GM12878 (cell line): ENCODE results near the gene MEF2D. TPM values are rescaled to one million over a fixed set of nuclear protein-coding genes. Genes with fewer than 3 reads are reported as not detected.

ENCODE experiments used
- ATAC-seq: fragments of 200-7000 bp; cut with Tn5 transposase; 3 replicates; pipeline ENCODE4 v1.9.1; 2020; ENCODE audit warnings: mild to moderate bottlenecking, moderate library complexity
- BruUV-seq: library from RNA; stranded (reverse); fragments of 400-500 nt; replicated peaks from 2 replicates; lab custom pipeline; 2021; lab: Mats Ljungman, UMichigan
- CTCF ChIA-PET: fragments of 300-600 bp; sonication (Branson Sonifier 250); formaldehyde crosslinking; extraction: SDS; loops from one replicate; lab custom pipeline; 2021; ENCODE audit warnings: inconsistent platforms; lab: Yijun Ruan, JAX
- POLR2A ChIA-PET: fragments of 350-600 bp; formaldehyde crosslinking; extraction: SDS; loops from one replicate; lab custom pipeline; 2021; ENCODE audit warnings: inconsistent platforms; lab: Charles Lee
- RAD21 ChIA-PET: fragments of 300-600 bp; sonication (Branson Sonifier 250); formaldehyde crosslinking; loops from one replicate; lab custom pipeline; 2023; ENCODE audit warnings: antibody characterized with exemption; ENCODE audit not compliant: unreplicated experiment; lab: Charles Lee
- SMC1A ChIA-PET: fragments of 300-600 bp; sonication (Branson Sonifier 250); formaldehyde crosslinking; loops from one replicate; lab custom pipeline; 2023; ENCODE audit not compliant: unreplicated experiment, uncharacterized antibody; lab: Charles Lee
- DNase-seq: peaks from one replicate; pipeline ENCODE4 v3.0.0-alpha.2; 2011; ENCODE audit warnings: low read depth, low spot score
- FAIRE-seq: peaks from 3 replicates; lab custom pipeline; 2011; peaks lifted over from hg19 to GRCh38; lab: Jason Lieb, UNC
- H2AFZ ChIP-seq: 2 replicates; pipeline ENCODE4 v1.6.0; 2011; ENCODE audit warnings: low read depth, low read length, control low read depth; ENCODE audit not compliant: control insufficient read depth
- H3K27ac ChIP-seq: 2 replicates; pipeline ENCODE4 v1.5.1; 2011; ENCODE audit warnings: control low read depth; ENCODE audit not compliant: control insufficient read depth, insufficient read depth
- H3K27me3 ChIP-seq, 2 experiments: replicated peaks in 1 of 2; 2 replicates each; pipeline versions ENCODE4 v1.6.0 to v1.6.1; 2011; ENCODE audit warnings: low read length in 1 of 2; ENCODE audit not compliant: control insufficient read depth in 2 of 2, insufficient read depth in 2 of 2
- H3K36me3 ChIP-seq, 2 experiments: 2 replicates each; pipeline ENCODE4 v1.5.1; 2011; ENCODE audit warnings: low read length in 1 of 2; ENCODE audit not compliant: control insufficient read depth in 2 of 2, insufficient read depth in 2 of 2
- H3K4me1 ChIP-seq: 2 replicates; pipeline ENCODE4 v1.6.1; 2011; ENCODE audit warnings: mild to moderate bottlenecking, low read length, moderate library complexity, mixed read lengths; ENCODE audit not compliant: control insufficient read depth, insufficient read depth
- H3K4me2 ChIP-seq: 2 replicates; pipeline ENCODE4 v1.6.0; 2011; ENCODE audit warnings: control low read depth; ENCODE audit not compliant: control insufficient read depth, insufficient read depth
- H3K4me3 ChIP-seq: fragments of 200-600 bp; sonication (generic); 2 replicates; pipeline ENCODE4 v1.5.1; 2016
- H3K79me2 ChIP-seq: 2 replicates; pipeline ENCODE4 v1.6.0; 2011; ENCODE audit warnings: low read length; ENCODE audit not compliant: control insufficient read depth, insufficient read depth
- H3K9ac ChIP-seq: 2 replicates; pipeline ENCODE4 v1.8.0; 2011; ENCODE audit warnings: low read length, control low read depth, mixed read lengths; ENCODE audit not compliant: control insufficient read depth, insufficient read depth
- H3K9me3 ChIP-seq: replicated peaks from 3 replicates; pipeline ENCODE4 v1.5.1; 2011; ENCODE audit warnings: mild to moderate bottlenecking, low read length; ENCODE audit not compliant: control insufficient read depth, insufficient read depth
- H4K20me1 ChIP-seq: 2 replicates; pipeline ENCODE4 v1.6.0; 2011; ENCODE audit not compliant: control insufficient read depth, insufficient read depth
- BHLHE40 ChIP-seq, 2 experiments: fragments of 450-650 bp in 1 of 2; IDR thresholded peaks; 2 replicates each; pipeline ENCODE4 v1.6.1; 2011 to 2017; ENCODE audit warnings: low read depth in 2 of 2, borderline replicate concordance in 1 of 2, improper control_type of control experiment in 1 of 2, low read length in 1 of 2, mild to moderate bottlenecking in 1 of 2
- BMI1 ChIP-seq: fragments of 450-650 bp; IDR thresholded peaks from 2 replicates; pipeline ENCODE4 v1.6.1; 2016; ENCODE audit warnings: mild to moderate bottlenecking, moderate library complexity, borderline replicate concordance
- DPF2 ChIP-seq: fragments of 450-650 bp; IDR thresholded peaks from 2 replicates; pipeline ENCODE4 v1.6.1; 2017; ENCODE audit warnings: mild to moderate bottlenecking
- EGR1 ChIP-seq, 2 experiments: IDR thresholded peaks; 1 replicate in 1 of 2; 2 replicates in 1 of 2; pipeline ENCODE4 v1.6.1; 2011 to 2012; ENCODE audit warnings: low read depth in 2 of 2, low read length in 2 of 2, borderline replicate concordance in 1 of 2, mild to moderate bottlenecking in 1 of 2, moderate library complexity in 1 of 2
- JUND ChIP-seq: IDR thresholded peaks from 2 replicates; pipeline ENCODE4 v1.6.1; 2012; ENCODE audit warnings: low read depth, mild to moderate bottlenecking, low read length, improper control_type of control experiment, moderate library complexity
- MEF2B ChIP-seq: fragments of 450-650 bp; IDR thresholded peaks from 2 replicates; pipeline ENCODE4 v1.6.1; 2018; ENCODE audit warnings: mild to moderate bottlenecking, moderate library complexity; ENCODE audit not compliant: partially characterized antibody, poor library complexity, severe bottlenecking
- PML ChIP-seq: IDR thresholded peaks from 2 replicates; pipeline ENCODE4 v1.6.1; 2012; ENCODE audit warnings: low read length, inconsistent platforms
- POLR2A ChIP-seq: IDR thresholded peaks from 2 replicates; pipeline ENCODE4 v1.6.1; 2011; ENCODE audit warnings: low read depth, mild to moderate bottlenecking, low read length
- POLR2AphosphoS5 ChIP-seq: IDR thresholded peaks from 2 replicates; pipeline ENCODE4 v1.6.1; 2011; ENCODE audit warnings: mild to moderate bottlenecking, low read length, inconsistent platforms
- POU2F2 ChIP-seq: IDR thresholded peaks from 3 replicates; pipeline ENCODE4 v1.6.1; 2011; ENCODE audit warnings: low read depth, mild to moderate bottlenecking, low read length, borderline replicate concordance
- TARDBP ChIP-seq: IDR thresholded peaks from 2 replicates; pipeline ENCODE4 v1.6.1; 2016; ENCODE audit warnings: borderline replicate concordance
- WGBS: methylation state at CpG from one replicate; pipeline ENCODE4 v1.1.6; 2016; ENCODE audit warnings: low lambda C conversion rate; ENCODE audit not compliant: insufficient replicate concordance, insufficient coverage; ENCODE audit errors: missing lambda C conversion rate; 5-methylcytosine and 5-hydroxymethylcytosine counted together
- in situ Hi-C: fragments of 300-500 bp; cut with MboI; formaldehyde crosslinking; loops from 9 replicates; pipeline ENCODE4 v1.14.3; 2018; ENCODE audit warnings: mixed read lengths
- intact Hi-C: fragments of 100-400 bp; cut with micrococcal nuclease; formaldehyde crosslinking; loops from one replicate; pipeline ENCODE4 v1.14.2; 2022; ENCODE audit not compliant: unreplicated experiment
- polyA plus RNA-seq, 11 experiments: library from polyadenylated mRNA; depleted of rRNA in 4 of 11; unstranded in 6 of 11; stranded (reverse) in 5 of 11; fragments of >200 nt; fragmentation: Nextera tagmentation in 4 of 11; fragmentation: Illumina TruSeq in 1 of 11; extraction: Ambion mirVana in 4 of 11; extraction: Trizol in 1 of 11; gene quantifications; 1 replicate in 1 of 11; 2 replicates in 10 of 11; pipeline versions ENCODE4 v1.2.1 to v1.2.3, GENCODE V29; 2011 to 2016; ENCODE audit warnings: inconsistent platforms in 2 of 11, missing spikeins in 2 of 11, low read depth in 1 of 11
- total RNA-seq, 4 experiments: library from RNA; depleted of rRNA in 3 of 4; stranded (reverse); fragments of >200 nt in 3 of 4; fragmentation: Illumina TruSeq in 1 of 4; extraction: Trizol in 1 of 4; gene quantifications; 2 replicates each; pipeline versions ENCODE4 v1.2.1 to v1.2.3, GENCODE V29; 2013 to 2021

The MEF2D gene
- total and polyA plus RNA-seq, 10 of the 15 experiments (the other 5 are each of a cell fraction or from before 2014, with no cell fraction given): 0.61 to 53.0 (median 15.2) TPM

DNA sequence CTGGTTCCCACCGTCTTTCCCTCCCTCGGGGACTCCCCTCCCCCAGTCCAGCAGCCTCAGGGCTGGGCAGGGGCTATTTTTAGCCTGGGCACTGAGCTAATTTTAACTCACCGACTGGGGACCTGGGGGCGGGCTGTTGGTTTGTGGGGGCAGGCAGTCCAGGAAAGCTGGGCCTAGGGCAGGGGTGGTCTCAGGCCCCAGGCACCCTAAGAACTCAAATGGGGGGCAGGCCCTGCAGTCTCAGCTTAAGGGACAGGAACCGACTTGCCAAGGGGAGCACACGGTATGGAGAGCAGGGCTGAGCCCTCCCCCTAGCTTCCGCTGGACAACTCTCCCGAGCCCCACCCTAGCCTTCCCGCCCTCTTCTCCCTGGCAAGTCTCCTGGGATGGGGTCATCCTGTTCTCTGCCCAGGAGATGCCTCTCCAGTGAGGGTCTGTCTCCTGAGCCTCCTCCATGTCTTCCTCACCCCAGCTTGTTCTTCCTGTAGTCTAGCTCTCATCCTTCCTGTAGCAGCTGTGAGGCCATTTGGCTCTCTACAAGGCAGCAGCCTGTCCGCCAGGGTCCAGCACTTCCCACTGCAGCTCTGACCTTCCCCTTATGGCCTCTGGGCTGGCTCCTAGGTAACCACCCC, 10.1 kb downstream of the MEF2D start (continued):
- TF ChIP-seq EGR1 (IDR thresholded peaks at IDR 0.05; ENCODE audit: borderline replicate concordance in 1 of 2, low read depth in 2 of 2, low read length in 2 of 2) (peak in 1 of 2 experiments; percentile 51; a peak in 2 of 3 replicates), BHLHE40 (IDR thresholded peaks at IDR 0.05; ENCODE audit: borderline replicate concordance in 1 of 2, low read depth in 2 of 2, low read length in 1 of 2) (0 out of 4 replicates have a peak, but pooled peaks of 1 of the 2 experiments have one; percentile 4), JUND (no peak), PML (no peak), POU2F2 (no peak), MEF2B (peak; percentile 87), DPF2 (peak; percentile 14; the same call in 1 of the 2 replicates), POLR2AphosphoS5 (peak; percentile 28; the same call in 1 of the 2 replicates)

DNA sequence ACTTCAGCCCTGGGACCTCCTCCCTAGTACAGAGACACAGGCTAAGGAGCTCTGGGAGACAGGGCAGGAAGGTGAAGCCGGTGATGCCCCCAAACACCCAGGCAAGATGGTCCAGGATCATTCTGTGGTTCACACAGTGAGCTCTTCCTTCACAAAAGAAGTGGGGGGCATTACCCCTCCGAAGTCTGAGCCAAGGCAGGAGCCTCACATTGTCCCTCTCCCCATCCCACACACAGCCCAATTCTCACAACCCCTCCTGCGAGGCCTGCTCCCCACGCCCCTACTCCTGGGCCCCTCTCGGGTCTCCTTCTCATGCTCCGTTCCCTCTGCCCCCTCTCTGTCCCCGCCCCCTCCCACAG, 10.7 kb downstream of the MEF2D start:
- RAD21 ChIA-PET: interaction anchor here (0.7 to 13.6 kb wide), 12 partner anchors 8 to 118 kb away, joined by 3 to 323 read pairs (median 11); partner anchors contain the start of genes MEF2D, NAXE and TTC24
- no peaks in the 10 kb centered on the region for H3K27me3 ChIP-seq
- H2AFZ ChIP-seq: no peak overlapping the region
- peak overlapping the region; percentile 96 for H3K27ac ChIP-seq
- peak overlapping the region; percentile 82 for H3K4me2 ChIP-seq
- no peak for TF ChIP-seq TARDBP
- TF ChIP-seq EGR1 (IDR thresholded peaks at IDR 0.05; ENCODE audit: borderline replicate concordance in 1 of 2, low read depth in 2 of 2, low read length in 2 of 2): 0 out of 3 replicates have a peak, but pooled peaks of 1 of the 2 experiments have one; percentile 18
- no peak for TF ChIP-seq BMI1
- TF ChIP-seq POLR2A: 0 out of 2 replicates have a peak, but pooled peaks have one; percentile 2
- TF ChIP-seq, all 136 proteins: peak for 2
- H3K9me3 ChIP-seq: no peaks in the 10 kb centered on the region
- H3K79me2 ChIP-seq: peaks cover 98% of the 10 kb centered on the region
- in situ Hi-C loops (no loop called here), intact Hi-C loops (loop anchor here (10.0 kb wide), 1 partner anchor 115 kb away; the partner anchor contains the start of gene GPATCH4)
- no peak for DNase-seq
- no peak for FAIRE-seq
- peaks cover 88% of the 10 kb centered on the region for H3K4me1 ChIP-seq
- H3K9ac ChIP-seq: peak overlapping the region; percentile 79
- ATAC-seq: no peak
- POLR2A ChIA-PET: interaction anchor here (0.5 to 23.9 kb wide), 11 partner anchors 8 to 430 kb away, joined by 3 to 630 read pairs (median 8); partner anchors contain the start of genes MEF2D and NAXE
- SMC1A ChIA-PET: interaction anchor here (0.8 to 21.2 kb wide), 7 partner anchors 8 to 90 kb away, joined by 3 to 460 read pairs (median 8); partner anchors contain the start of genes MEF2D and TTC24
- WGBS: 0% methylated on average over 6 of the region's 7 CpGs
- peaks cover 5 to 8% of the 10 kb centered on the region in 2 experiments for H3K36me3 ChIP-seq
- H3K4me3 ChIP-seq: peak overlapping the region; percentile 73
- no peaks in the 10 kb centered on the region for H4K20me1 ChIP-seq
- no TSS peak for BruUV-seq
- CTCF ChIA-PET: interaction anchor here (0.6 to 8.0 kb wide), 7 partner anchors 8 to 1041 kb away, joined by 3 to 175 read pairs (median 25); partner anchors contain the start of gene MEF2D
